Measurements from ENCODE around the gene ZBTB40. TPM values are rescaled to one million over a fixed set of nuclear protein-coding genes. Genes with fewer than 3 reads are reported as not detected.

ZBTB40 gene
- total and polyA plus RNA-seq, 9 of the 15 experiments (the other 6 are each of a cell fraction or from before 2014, with no cell fraction given) = 2.6 to 26.0 (median 18.8) TPM

GRCh38 chr1:22567994-22568393 is 116.3 kb downstream of the ZBTB40 start:
- Histone ChIP-seq H3K9me1 (ENCODE audit: control insufficient read depth, insufficient read depth, low read length) (no peaks in the 10 kb centered on the region), H3K4me2 (ENCODE audit: insufficient read depth, low read length) (no peak overlapping the region), H3K4me1 (replicated peaks in 1 of 2; ENCODE audit: control insufficient read depth in 2 of 2, insufficient read depth in 2 of 2, low read length in 2 of 2) (peaks cover 0 to 9% of the 10 kb centered on the region in 2 experiments; a peak in 1 of 5 replicates), H3K4me3 (no peak overlapping the region), H3K27ac (ENCODE audit: extremely low read depth, low read depth, low read length) (no peak overlapping the region), H3K79me2 (ENCODE audit: control insufficient read depth, insufficient read depth, low read length) (no peaks in the 10 kb centered on the region), H2AFZ (ENCODE audit: low read depth, low read length) (no peak overlapping the region), H3K9ac (ENCODE audit: insufficient read depth in 1 of 2, low read depth in 2 of 2, low read length in 2 of 2) (no peak overlapping the region), H4K20me1 (replicated peaks; ENCODE audit: control insufficient read depth, insufficient read depth, low read length) (peaks cover 20% of the 10 kb centered on the region), H3K36me3 (ENCODE audit: control insufficient read depth, insufficient read depth, low read length) (no peaks in the 10 kb centered on the region), H3K27me3 (ENCODE audit: control insufficient read depth in 2 of 2, insufficient read depth in 2 of 2, low read length in 2 of 2) (peaks cover 33 to 89% of the 10 kb centered on the region in 2 experiments; a peak in 4 of 5 replicates), H3K9me3 (replicated peaks; ENCODE audit: control insufficient read depth, insufficient read depth, low read depth, low read length) (no peaks in the 10 kb centered on the region)
- WGBS (ENCODE audit: insufficient coverage, low coverage, missing lambda C conversion rate) = 1% methylated on average over 6 of the region's 6 CpGs
- no TSS peak for BruUV-seq (replicated peaks)
- in situ Hi-C loops (cut with MboI) = no loop called here
- DNase-seq (ENCODE audit: extremely low read depth in 1 of 4, low spot score in 3 of 4) = no peak
- no peak for ATAC-seq
- intact Hi-C loops (cut with micrococcal nuclease) = no loop called here
- POLR2A ChIA-PET = interaction anchor here (0.6 to 0.7 kb wide), 3 partner anchors 147 to 470 kb away, joined by 3 to 5 read pairs (median 3); no protein-coding TSS in a partner anchor
- CTCF ChIA-PET (ENCODE audit: low intra/inter-chr PET ratio) = no interaction called here
- FAIRE-seq = no peak
- TF ChIP-seq RERE (CRISPR knock-in tag; IDR thresholded peaks at IDR 0.05; ENCODE audit: borderline replicate concordance) (no peak), FOXJ2 (tag; IDR thresholded peaks at IDR 0.05) (no peak), NCOA1 (IDR thresholded peaks at IDR 0.05; ENCODE audit: low read depth) (no peak), SREBF1 (IDR thresholded peaks at IDR 0.05; ENCODE audit: borderline replicate concordance, low read depth, low read length) (no peak), BCOR (IDR thresholded peaks at IDR 0.05) (peak; percentile 37; the same call in 1 of the 2 replicates), ADNP (tag; IDR thresholded peaks at IDR 0.05) (peak; percentile 71), TAF9B (IDR thresholded peaks at IDR 0.05; ENCODE audit: partially characterized antibody) (no peak), IRF2 (CRISPR knock-in tag; IDR thresholded peaks at IDR 0.05) (no peak), POLR2AphosphoS5 (IDR thresholded peaks at IDR 0.05; ENCODE audit: control insufficient read depth, insufficient read depth, low read depth, low read length) (no peak), ZEB2 (IDR thresholded peaks at IDR 0.05) (no peak), ZSCAN29 (IDR thresholded peaks at IDR 0.05) (no peak), SRSF3 (IDR thresholded peaks at IDR 0.05; ENCODE audit: insufficient read depth, low read length) (no peak), SIRT6 (IDR thresholded peaks at IDR 0.05; ENCODE audit: low read depth, low read length) (no peak), NFXL1 (CRISPR knock-in tag; IDR thresholded peaks at IDR 0.05) (no peak), RBM25 (IDR thresholded peaks at IDR 0.05; ENCODE audit: low read depth, low read length, severe bottlenecking) (peak; percentile 81), KDM1A (IDR thresholded peaks at IDR 0.05) (peak; percentile 47 to 59; a peak in 1 of 4 replicates)
- TF ChIP-seq, protein P1, sequence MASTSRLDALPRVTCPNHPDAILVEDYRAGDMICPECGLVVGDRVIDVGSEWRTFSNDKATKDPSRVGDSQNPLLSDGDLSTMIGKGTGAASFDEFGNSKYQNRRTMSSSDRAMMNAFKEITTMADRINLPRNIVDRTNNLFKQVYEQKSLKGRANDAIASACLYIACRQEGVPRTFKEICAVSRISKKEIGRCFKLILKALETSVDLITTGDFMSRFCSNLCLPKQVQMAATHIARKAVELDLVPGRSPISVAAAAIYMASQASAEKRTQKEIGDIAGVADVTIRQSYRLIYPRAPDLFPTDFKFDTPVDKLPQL (IDR thresholded peaks at IDR 0.05; ENCODE audit: extremely low read depth, insufficient read length) = no peak

Measured in K562 (cell line).